ENCODE results near the gene ETV6. TPM values are rescaled to one million over a fixed set of nuclear protein-coding genes. Genes with fewer than 3 reads are reported as not detected.
A peak's percentile ranks its signal among the peaks of the same experiment; 100 is the strongest.

The ETV6 gene
- total RNA-seq, 1 donor from 2014 or later = 14.7 TPM

DNA sequence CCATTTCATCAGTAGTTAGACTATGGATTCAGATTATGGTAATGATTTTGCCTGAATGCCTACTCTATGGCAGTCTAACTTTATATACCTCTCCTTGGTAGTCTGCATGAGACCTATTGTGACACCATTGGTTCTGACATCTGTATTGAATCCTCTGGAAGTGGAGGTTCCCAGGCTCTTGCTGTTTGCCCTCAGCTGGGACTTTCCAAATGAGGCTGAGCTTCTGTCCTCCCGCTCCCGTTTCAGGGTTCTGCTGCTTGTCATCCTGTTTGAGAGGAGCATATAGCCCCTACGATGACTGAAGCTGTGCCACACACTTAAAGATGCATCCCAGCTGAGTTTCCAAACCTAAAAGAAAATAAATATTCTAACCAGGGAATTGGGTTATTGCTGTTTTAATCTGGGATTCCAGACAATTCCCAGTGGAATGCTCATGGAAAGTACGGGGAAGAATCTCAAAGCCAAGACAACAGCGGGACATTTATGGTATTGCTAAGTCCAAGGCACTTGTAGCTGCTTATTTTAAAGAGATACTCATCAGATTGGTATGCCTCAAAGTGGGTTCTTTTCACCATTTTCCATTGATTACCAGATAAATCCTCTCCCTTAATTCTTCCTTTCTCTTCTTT is 105.9 kb downstream of the ETV6 start:
- intact Hi-C loops (cut with DNase I) = loop anchor here (10.0 kb wide), 1 partner anchor 79 kb away; no protein-coding TSS in a partner anchor
- Histone ChIP-seq H3K9me3 (no peaks in the 10 kb centered on the region), H3K4me3 (no peak overlapping the region), H3K27me3 (no peaks in the 10 kb centered on the region), H3K4me1 (peaks cover 10% of the 10 kb centered on the region), H3K36me3 (no peaks in the 10 kb centered on the region), H3K27ac (peak overlapping the region; percentile 78)
- no peak for DNase-seq (ENCODE audit: extremely low spot score in 2 of 2)
- TF ChIP-seq POLR2A (IDR thresholded peaks at IDR 0.05) (no peak), POLR2AphosphoS5 (IDR thresholded peaks at IDR 0.05; ENCODE audit: insufficient read depth in 1 of 2, low read depth in 1 of 2) (peak in 1 of 2 donors; percentile 32)

DNA sequence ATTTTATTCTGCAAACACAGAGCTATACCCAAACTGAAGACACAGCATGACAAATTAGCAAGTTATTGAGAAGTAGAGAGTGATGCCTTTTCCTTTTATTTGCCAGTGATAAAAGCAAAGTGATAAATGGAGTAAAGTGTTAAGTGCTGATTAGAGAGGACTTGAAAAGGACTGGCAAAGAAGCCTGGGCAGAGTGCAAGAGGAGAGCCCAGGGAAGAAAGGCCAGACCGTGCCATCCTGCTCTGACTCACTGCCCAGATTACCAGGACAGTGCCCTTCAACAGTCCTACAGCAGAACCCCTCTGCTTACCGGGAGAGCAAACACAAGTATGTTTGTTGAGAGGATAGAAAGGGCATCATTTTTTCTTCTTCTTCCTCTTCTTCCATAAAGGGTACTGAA is 106.5 kb downstream of the ETV6 start:
- TF ChIP-seq, protein P1, sequence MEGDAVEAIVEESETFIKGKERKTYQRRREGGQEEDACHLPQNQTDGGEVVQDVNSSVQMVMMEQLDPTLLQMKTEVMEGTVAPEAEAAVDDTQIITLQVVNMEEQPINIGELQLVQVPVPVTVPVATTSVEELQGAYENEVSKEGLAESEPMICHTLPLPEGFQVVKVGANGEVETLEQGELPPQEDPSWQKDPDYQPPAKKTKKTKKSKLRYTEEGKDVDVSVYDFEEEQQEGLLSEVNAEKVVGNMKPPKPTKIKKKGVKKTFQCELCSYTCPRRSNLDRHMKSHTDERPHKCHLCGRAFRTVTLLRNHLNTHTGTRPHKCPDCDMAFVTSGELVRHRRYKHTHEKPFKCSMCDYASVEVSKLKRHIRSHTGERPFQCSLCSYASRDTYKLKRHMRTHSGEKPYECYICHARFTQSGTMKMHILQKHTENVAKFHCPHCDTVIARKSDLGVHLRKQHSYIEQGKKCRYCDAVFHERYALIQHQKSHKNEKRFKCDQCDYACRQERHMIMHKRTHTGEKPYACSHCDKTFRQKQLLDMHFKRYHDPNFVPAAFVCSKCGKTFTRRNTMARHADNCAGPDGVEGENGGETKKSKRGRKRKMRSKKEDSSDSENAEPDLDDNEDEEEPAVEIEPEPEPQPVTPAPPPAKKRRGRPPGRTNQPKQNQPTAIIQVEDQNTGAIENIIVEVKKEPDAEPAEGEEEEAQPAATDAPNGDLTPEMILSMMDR (IDR thresholded peaks at IDR 0.05) = no peak
- no peak for TF ChIP-seq POLR2A (IDR thresholded peaks at IDR 0.05)
- TF ChIP-seq POLR2AphosphoS5 (IDR thresholded peaks at IDR 0.05; ENCODE audit: insufficient read depth in 1 of 2, low read depth in 1 of 2) = no peak
- no peak for DNase-seq (ENCODE audit: extremely low spot score in 2 of 2)
- no peaks in the 10 kb centered on the region for H3K9me3 ChIP-seq
- intact Hi-C loops (cut with DNase I) = loop anchor here (10.0 kb wide), 1 partner anchor 79 kb away; no protein-coding TSS in a partner anchor
- H3K27ac ChIP-seq = peak overlapping the region; percentile 78
- no peaks in the 10 kb centered on the region for H3K36me3 ChIP-seq
- H3K4me3 ChIP-seq = no peak overlapping the region
- H3K27me3 ChIP-seq = no peaks in the 10 kb centered on the region
- H3K4me1 ChIP-seq = peaks cover 10% of the 10 kb centered on the region

DNA sequence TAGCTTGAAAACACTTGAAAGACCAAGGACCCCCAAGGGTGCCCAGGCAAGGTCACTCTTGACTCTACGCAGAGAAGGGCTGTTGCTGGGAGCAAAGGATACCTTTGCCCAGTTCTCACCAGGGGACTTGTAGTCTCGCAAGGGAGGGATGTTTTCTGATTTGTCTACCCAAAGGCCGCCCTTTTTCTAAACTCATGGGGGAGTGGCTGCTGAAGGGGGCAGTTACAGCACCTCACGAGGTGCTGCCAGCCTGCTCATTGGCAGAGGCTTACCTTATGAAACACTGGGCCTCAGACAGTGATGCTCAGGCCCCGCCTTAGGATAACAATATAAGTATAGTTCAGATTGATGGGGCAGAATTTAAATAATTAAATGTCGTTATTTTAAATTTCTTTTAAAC is 107.0 kb downstream of the ETV6 start:
- H3K4me3 ChIP-seq = no peak overlapping the region
- TF ChIP-seq POLR2A (IDR thresholded peaks at IDR 0.05) = no peak
- TF ChIP-seq POLR2AphosphoS5 (IDR thresholded peaks at IDR 0.05; ENCODE audit: insufficient read depth in 1 of 2, low read depth in 1 of 2) = no peak
- TF ChIP-seq, protein P1 (IDR thresholded peaks at IDR 0.05) = no peak
- no peak for DNase-seq (ENCODE audit: extremely low spot score in 2 of 2)
- H3K4me1 ChIP-seq = peaks cover 10% of the 10 kb centered on the region
- intact Hi-C loops (cut with DNase I) = loop anchor here (10.0 kb wide), 1 partner anchor 78 kb away; no protein-coding TSS in a partner anchor
- no peaks in the 10 kb centered on the region for H3K9me3 ChIP-seq
- H3K36me3 ChIP-seq = no peaks in the 10 kb centered on the region
- H3K27ac ChIP-seq = peak overlapping the region; percentile 78
- H3K27me3 ChIP-seq = no peaks in the 10 kb centered on the region

DNA sequence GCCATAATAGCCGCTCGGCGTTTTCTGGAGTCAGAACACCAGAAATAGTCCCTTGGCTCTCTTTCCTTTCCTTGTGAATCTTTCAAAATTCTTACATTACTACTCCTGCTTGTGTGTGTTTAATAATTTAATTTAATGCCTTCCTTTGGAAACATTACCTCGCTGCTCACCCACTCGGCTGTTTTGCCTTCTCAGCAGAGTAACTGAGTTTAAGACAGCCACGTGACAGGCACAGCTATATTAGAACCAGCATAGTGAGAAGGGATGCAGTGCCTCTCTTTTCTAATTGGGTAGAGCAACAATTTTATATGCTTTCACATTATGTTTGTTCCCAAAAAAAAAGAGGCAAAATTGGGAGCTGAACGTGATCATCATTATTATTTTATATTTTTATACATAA is 107.6 kb downstream of the ETV6 start:
- intact Hi-C loops (cut with DNase I) = loop anchor here (10.0 kb wide), 1 partner anchor 78 kb away; no protein-coding TSS in a partner anchor

DNA sequence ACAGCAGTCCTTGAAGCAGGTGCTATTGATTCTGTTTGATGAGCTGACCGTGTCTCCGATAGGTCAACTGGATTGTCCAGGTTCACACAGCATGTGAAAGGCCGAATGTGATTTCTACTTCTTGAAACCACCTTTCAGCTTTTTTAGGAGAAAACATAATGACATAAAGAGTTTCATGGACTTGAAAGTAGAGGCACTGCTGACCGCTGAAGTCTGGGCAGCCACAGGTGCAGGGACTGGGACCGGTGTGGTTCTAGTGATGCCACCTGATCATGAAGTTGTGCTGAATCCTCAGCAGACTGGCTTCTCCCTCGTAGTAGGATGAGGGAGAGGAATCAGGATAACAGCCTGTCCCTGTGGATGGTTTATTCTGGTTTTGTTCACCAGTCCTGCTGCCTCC is 108.1 kb downstream of the ETV6 start:
- TF ChIP-seq POLR2A (IDR thresholded peaks at IDR 0.05) = no peak
- TF ChIP-seq POLR2AphosphoS5 (IDR thresholded peaks at IDR 0.05; ENCODE audit: insufficient read depth in 1 of 2, low read depth in 1 of 2) = no peak
- TF ChIP-seq, protein P1 (IDR thresholded peaks at IDR 0.05) = no peak
- H3K27me3 ChIP-seq = no peaks in the 10 kb centered on the region
- no peak for DNase-seq (ENCODE audit: extremely low spot score in 2 of 2)
- intact Hi-C loops (cut with DNase I) = loop anchor here (10.0 kb wide), 1 partner anchor 77 kb away; no protein-coding TSS in a partner anchor
- no peaks in the 10 kb centered on the region for H3K36me3 ChIP-seq
- H3K9me3 ChIP-seq = no peaks in the 10 kb centered on the region
- H3K4me1 ChIP-seq = peaks cover 19% of the 10 kb centered on the region
- H3K27ac ChIP-seq = peak overlapping the region; percentile 78
- no peak overlapping the region for H3K4me3 ChIP-seq

More for the DNA sequence above, 107.6 kb downstream of the ETV6 start:
- H3K4me3 ChIP-seq = no peak overlapping the region
- peak overlapping the region; percentile 78 for H3K27ac ChIP-seq
- H3K27me3 ChIP-seq = no peaks in the 10 kb centered on the region
- DNase-seq (ENCODE audit: extremely low spot score in 2 of 2) = no peak
- TF ChIP-seq, protein P1 (IDR thresholded peaks at IDR 0.05) = no peak
- TF ChIP-seq POLR2A (IDR thresholded peaks at IDR 0.05) = no peak
- no peak for TF ChIP-seq POLR2AphosphoS5 (IDR thresholded peaks at IDR 0.05; ENCODE audit: insufficient read depth in 1 of 2, low read depth in 1 of 2)
- no peaks in the 10 kb centered on the region for H3K9me3 ChIP-seq
- peaks cover 14% of the 10 kb centered on the region for H3K4me1 ChIP-seq
- H3K36me3 ChIP-seq = no peaks in the 10 kb centered on the region

All from vagina (tissue), 2 donors.